GM18519 (cell line): ENCODE results near the gene RPL29.

Experiments
- ATAC-seq: cut with Tn5 transposase; IDR thresholded peaks from one replicate; pipeline ENCODE4 v1.9.1; 2021; ENCODE audit warnings: mild to moderate bottlenecking, moderate library complexity; ENCODE audit not compliant: unreplicated experiment, low FRiP score

Gene RPL29

GRCh38 chr3:52028572-52028971, 32.9 kb upstream of the RPL29 start:
- no peak for ATAC-seq

GRCh38 chr3:52026041-52026440, 30.3 kb upstream of the RPL29 start:
- no peak for ATAC-seq

- no peak for ATAC-seq
Observed at GRCh38 chr3:52025453-52025852, 29.8 kb upstream of the RPL29 start.

- no peak for ATAC-seq
Observed at GRCh38 chr3:52024765-52025452, 29.2 kb upstream of the RPL29 start.

GRCh38 chr3:52023860-52024764, 28.4 kb upstream of the RPL29 start:
- ATAC-seq = no peak

DNA sequence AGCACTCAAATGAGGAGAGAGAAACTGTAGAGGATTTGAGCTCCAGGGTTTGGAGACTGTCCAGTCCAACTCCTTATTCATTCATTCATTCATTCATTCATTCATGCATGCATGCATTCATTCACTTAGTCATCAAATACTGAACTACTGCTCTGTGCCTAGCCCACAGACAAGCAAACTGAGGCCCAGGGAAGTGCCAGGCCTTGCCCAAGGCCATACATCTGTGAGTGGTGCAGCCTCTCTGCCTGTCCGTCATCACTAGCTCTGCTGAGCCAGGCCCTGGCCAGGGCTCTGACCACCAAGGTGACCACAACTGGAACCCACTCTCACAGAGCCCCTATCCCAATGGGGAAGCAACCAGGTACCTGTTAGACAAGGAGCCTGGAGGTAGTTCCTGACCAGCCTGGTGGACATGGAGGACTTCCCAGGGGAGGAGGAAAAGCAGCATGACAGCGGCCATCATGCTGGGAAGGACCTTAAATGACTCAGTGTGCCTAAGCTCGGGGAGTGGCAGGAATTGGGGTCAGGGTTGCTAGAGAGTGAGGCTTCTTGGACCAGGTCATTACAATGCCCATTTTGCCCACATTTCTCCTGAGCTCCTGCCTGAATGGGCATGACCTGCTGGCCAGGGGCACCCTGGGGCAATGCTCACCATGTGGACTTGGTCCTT, 27.5 kb upstream of the RPL29 start:
- no peak for ATAC-seq

DNA sequence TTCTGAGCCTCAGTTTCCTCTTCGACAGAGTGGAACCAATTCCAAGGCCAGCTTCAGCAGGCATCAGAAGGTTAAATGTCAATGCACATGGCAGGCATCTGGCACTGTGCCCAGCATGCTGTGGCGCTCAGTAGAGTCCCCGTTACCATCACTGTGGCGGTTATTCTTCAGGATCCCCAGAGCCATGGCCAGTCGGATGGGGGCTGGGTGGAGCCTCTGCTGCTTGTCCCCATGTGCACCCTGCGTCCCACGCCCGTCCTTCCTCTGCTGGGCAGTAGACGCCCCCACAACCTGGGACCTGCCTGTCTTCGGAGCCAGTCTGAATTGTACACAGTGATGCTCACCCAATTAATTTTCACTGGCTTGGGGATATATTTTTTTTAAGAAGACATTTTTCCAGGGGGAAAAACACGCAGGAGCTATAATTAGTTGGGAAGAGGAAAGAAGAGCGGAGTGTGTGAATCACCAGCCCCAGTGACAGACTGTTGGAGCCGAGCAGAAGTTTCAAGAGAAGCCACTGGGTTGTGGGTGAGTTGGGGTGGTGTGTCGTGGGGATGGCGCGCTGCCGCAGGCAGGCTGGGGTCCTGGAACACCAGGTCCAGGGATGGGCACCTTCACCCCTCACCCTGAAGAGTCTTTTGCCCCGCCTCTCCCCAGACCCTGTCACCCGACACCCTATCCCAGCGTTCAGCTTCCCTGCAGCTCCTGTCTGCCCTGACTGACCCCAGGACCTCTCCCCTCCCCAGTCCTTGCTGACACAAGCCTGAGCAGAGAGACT, 26.8 kb upstream of the RPL29 start:
- no peak for ATAC-seq

DNA sequence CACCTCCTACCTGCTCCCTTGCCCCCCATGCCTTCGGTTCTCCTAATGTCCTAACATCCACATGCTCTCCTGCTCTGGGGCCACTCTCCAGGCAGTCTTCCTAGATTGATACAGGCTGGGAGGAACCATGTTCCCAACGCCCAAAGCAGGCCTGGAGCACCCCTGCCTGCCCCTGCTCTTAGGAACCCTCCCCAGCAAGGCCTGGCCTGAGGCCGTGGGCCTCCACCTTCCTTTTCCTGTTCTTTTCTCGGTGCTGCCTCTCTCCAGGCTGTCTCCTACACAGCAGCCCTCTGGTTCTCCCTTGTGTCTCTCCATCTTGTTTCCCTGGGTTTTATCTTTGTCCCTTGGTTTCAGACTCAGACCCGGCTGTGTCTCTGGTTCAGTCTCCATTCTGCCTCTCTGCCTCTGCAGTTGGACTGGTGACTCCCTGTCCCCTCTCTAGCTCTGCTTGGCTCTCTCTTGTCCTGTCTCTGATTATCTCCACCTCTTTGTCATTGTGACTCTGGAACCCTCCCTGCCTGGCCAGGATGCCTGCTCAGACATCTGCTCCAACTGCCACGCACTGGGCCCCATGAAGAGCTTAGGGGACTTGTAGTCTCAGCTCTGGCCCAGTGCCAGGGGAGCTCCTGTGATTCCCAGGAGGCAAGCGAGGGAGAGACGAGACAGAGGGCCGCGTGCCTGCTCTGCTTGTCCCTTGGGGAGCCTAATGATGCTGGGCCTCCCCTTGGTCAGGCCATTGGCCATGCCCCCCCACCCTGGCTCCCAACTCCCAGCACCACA, 26.0 kb upstream of the RPL29 start:
- no peak for ATAC-seq

DNA sequence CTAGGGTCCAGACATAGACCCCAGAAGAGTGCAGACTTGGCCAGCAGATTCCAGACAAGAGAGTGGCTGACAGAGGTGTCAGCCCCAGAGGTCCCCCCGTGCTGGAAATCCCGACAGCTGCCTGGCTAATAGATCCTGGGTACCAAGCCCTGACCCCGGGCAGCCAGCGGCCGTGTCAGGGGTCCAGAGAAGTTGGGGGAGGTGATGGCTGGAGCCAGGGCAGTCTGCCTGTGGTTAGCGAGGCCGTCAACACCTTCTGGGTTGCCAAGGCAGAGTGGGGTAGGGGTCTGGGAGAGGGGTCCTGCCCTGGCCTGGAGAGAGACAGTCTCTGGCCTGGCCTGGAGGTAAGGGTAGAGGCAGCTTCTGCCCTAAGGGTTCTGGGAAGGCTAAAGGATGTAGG, 25.1 kb upstream of the RPL29 start:
- no peak for ATAC-seq

GRCh38 chr3:52019352-52020080, 23.8 kb upstream of the RPL29 start:
- ATAC-seq = no peak

DNA sequence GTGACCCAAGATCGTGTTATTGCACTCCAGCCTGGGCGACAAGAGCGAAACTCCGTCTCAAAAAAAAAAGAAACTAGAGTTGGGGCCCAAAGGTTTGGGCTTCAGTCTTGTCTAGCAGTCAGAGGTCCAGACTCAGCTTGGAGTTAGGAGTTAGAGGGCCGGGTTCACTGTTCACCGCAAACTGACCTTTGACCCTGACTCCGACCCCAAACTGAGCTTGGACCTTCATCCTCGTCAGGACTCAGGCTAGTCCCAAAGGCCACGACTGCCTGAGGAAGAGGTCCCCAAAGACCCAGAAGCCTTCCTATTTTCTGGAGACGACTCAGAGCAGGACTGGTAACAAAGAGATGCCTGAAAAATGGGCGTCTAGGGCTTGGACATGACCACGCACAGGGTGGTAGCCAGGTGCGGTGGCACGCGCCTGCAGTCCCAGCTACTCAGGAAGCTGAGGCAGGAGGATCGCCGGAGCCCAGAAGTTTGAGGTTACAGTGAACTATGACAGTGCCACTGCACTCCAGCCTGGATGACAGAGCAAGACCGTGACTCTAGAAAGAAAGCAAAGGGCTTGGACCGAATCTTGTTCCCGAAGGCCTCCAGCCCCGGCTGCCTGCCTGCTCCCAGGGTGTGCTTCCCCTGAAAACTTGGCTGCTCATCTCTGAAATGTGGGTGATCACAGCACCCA, 22.8 kb upstream of the RPL29 start:
- ATAC-seq = no peak

DNA sequence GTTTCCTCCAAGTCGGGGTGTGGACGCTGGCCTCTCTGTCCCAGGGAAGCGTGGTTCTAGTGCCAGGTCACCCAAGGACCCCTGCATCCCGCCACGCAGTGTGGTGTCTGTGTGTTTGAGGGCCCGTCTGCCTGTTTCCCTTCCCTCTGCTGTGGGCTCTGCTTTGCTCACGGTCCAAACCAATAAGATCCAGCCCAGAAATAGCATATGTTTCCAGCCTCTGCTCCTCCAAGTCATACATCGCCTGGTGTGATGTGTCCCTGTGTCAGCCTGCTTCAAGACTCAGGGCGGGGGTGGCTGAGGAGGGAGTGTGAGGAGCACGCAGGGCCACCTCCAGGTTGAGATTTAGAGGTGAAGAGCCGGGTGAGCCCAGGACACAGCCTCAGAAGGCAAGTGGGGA, 21.9 kb upstream of the RPL29 start:
- no peak for ATAC-seq

DNA sequence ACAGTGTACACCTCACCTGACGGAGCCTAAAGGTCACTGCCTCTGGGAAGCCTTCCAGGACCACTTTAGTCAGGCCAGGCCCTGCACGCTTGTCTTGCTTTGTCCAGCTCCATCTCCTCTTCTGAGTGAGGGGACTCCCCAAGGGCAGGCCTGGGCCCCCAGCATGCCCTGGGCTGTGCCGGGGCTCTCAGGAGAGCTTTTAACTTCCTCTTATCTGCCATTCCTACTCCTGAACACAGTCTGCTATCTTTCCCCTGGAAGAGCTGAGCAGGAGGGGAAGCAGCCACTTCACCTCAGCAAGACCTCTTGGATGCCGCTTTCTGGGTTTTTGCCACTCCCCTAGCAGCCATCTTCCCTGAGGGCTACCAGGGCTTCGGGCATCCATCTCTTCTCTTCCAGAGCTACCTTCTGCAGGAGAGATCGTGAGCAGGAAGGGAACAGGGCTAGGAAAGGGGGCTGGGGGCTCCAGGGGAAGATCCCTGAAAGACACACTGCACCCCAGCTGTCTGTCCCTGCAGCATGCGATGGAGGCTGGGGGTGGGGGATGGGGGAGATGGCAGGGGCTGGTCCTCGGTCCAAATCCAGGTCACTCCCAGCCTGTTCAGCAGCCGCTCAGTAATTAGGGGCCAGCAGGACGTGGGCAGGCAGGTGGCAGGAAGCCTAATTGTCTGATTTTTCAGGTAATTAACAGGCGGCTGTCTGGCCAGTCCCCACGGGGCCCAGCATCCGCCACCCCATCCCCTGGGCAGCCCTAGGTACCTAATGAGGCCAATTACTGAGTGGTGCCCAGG, 19.9 kb upstream of the RPL29 start:
- ATAC-seq = no peak

DNA sequence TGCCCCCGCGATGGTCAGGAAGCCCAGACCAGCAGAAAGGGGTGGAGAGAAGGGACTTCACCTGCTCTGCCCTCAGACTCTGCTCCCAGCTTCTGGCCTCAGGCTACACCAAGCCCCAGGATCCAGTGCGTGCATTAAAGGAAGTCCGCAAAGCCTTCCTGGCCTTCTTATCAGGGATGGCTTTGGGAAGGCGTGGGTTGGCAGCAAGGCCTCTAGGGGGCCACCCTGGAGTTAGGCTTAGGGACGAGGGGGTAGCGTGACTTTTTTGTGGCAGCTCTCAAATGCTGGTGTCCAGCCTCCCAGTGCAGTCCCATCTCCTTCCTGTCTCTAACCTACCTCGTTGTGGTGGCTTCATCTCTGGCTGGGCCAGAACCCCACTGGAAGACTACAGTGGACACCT, 18.9 kb upstream of the RPL29 start:
- ATAC-seq = no peak

- ATAC-seq = no peak
Observed at GRCh38 chr3:52013802-52014598, 18.3 kb upstream of the RPL29 start.

DNA sequence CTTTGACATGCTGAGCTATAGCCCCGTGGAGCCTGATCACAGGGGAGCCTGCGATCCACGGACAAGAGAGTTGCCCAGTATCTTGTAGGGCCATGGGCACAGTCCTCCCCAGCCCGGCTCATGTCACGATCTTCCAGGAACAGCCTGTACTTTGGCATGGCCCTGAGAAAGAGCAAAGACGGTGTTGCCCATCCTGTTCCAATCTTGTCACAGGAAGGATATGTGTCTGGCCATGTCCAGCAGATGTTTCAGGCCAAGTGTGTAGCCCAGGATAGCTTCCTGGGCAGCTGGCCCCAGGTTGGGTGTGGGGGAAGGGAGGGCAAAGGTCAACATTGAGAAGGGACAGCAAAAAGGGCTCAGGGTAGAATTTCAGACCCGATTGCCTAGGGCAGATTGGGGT, 17.0 kb upstream of the RPL29 start:
- no peak for ATAC-seq

DNA sequence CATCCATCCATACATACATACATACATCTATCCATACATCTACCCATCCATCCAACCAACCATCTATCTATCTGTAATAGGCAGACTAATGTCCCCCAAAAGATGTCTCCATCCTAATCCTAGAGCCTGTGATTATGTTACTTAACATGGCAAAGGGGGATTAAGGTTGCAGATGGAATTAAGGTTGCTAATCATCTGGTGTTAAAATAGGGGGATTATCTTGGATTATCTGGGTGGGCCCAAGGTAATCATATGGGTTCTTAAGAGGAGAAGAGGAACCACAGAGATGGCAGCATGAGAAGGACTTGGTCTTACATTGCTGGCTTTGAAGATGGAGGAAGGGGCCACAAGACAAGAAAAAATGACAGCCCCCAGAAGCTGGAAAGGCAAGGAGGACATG, 14.7 kb upstream of the RPL29 start:
- no peak for ATAC-seq
